Kidney tubule cell (primary cell): ENCODE measurements around the gene ZCWPW1.

ENCODE experiments used
- DNase-seq: peaks from one replicate; pipeline ENCODE4 v3.0.0-alpha.2; 2018; ENCODE audit warnings: low spot score

Gene ZCWPW1

GRCh38 chr7:100432053-100432452 lies 3.5 kb upstream of the ZCWPW1 start:
- no peak for DNase-seq

- no peak for DNase-seq
Observed at GRCh38 chr7:100431286-100431735, 2.8 kb upstream of the ZCWPW1 start.

- peak; percentile 20 for DNase-seq
Observed at GRCh38 chr7:100430493-100431285, 2.2 kb upstream of the ZCWPW1 start.

- DNase-seq: peak; percentile 96
Observed at GRCh38 chr7:100429637-100430492, 1.4 kb upstream of the ZCWPW1 start, which contains the start of gene MEPCE. Gene MEPCE (plus strand): TSS chr7:100429831. CDS start chr7:100430019, 188 bp downstream.

- DNase-seq: peak; percentile 100
Observed at GRCh38 chr7:100428967-100429636, 599 bp upstream of the ZCWPW1 start.

- DNase-seq: no peak
Observed at GRCh38 chr7:100427762-100428198, 723 bp downstream of the ZCWPW1 start.

GRCh38 chr7:100426516-100426915 lies 2.0 kb downstream of the ZCWPW1 start:
- DNase-seq: no peak

- no peak for DNase-seq
Observed at GRCh38 chr7:100425347-100425746, 3.2 kb downstream of the ZCWPW1 start.

- no peak for DNase-seq
Observed at GRCh38 chr7:100423315-100423714, 5.2 kb downstream of the ZCWPW1 start.

GRCh38 chr7:100419660-100420226 lies 8.8 kb downstream of the ZCWPW1 start:
- no peak for DNase-seq

GRCh38 chr7:100418930-100419659 lies 9.4 kb downstream of the ZCWPW1 start:
- DNase-seq: no peak

GRCh38 chr7:100415448-100415847 lies 13.1 kb downstream of the ZCWPW1 start:
- DNase-seq: no peak

- no peak for DNase-seq
Observed at GRCh38 chr7:100413889-100414288, 14.6 kb downstream of the ZCWPW1 start.

- no peak for DNase-seq
Observed at GRCh38 chr7:100413346-100413745, 15.2 kb downstream of the ZCWPW1 start.

GRCh38 chr7:100411101-100411500 lies 17.4 kb downstream of the ZCWPW1 start:
- DNase-seq: no peak

- DNase-seq: peak; percentile 78
Observed at GRCh38 chr7:100407285-100408180, 21.0 kb downstream of the ZCWPW1 start.

- peak; percentile 50 for DNase-seq
Observed at GRCh38 chr7:100406767-100407166, 21.7 kb downstream of the ZCWPW1 start.

GRCh38 chr7:100402241-100402640 lies 26.3 kb downstream of the ZCWPW1 start:
- no peak for DNase-seq

- DNase-seq: no peak
Observed at GRCh38 chr7:100401811-100402210, 26.7 kb downstream of the ZCWPW1 start.

GRCh38 chr7:100400656-100401055 lies 27.8 kb downstream of the ZCWPW1 start:
- no peak for DNase-seq
